AG09319 (cell line): ENCODE results near the gene TEKT5.
"Not testable (repeated sequence)": the region's sequence is repeated elsewhere in the genome, so short reads cannot be mapped to it uniquely, and the experiment has no call there.

ENCODE experiments used
- DNase-seq: peaks from one replicate; pipeline ENCODE4 v3.0.0-alpha.2; 2010; ENCODE audit warnings: low read depth; ENCODE audit errors: extremely low read depth
- TF ChIP-seq, protein P1 (sequence below): IDR thresholded peaks from 2 replicates; pipeline ENCODE4 v1.5.1; 2011; ENCODE audit warnings: low read depth, mild to moderate bottlenecking, inconsistent platforms, low read length, moderate library complexity

Gene TEKT5

DNA sequence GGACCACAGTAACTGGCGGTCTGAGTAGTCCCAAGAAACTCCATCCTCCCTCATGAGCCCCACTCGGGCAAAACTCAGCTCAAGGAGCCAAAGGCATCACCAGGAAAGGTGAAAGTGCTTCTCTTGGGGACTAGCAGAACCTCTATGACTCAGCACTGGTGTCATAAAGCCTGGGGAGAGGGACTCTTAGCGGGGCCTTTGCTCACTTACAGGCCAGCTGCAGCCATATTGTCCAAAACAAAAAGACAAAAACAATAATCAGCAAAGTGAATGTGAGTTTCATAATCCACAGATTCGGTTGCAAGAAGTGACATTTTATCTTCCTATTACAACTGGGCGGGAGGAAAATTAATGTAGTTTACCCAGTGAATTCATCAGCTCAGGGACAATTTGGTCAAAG lies at the start of gene TEKT5:
TSS of gene TEKT5 (minus strand) at position 101 of the 400 bp plus-strand sequence. CDS start at position 44, 57 bp downstream.
- no peak for DNase-seq
- TF ChIP-seq, protein P1, sequence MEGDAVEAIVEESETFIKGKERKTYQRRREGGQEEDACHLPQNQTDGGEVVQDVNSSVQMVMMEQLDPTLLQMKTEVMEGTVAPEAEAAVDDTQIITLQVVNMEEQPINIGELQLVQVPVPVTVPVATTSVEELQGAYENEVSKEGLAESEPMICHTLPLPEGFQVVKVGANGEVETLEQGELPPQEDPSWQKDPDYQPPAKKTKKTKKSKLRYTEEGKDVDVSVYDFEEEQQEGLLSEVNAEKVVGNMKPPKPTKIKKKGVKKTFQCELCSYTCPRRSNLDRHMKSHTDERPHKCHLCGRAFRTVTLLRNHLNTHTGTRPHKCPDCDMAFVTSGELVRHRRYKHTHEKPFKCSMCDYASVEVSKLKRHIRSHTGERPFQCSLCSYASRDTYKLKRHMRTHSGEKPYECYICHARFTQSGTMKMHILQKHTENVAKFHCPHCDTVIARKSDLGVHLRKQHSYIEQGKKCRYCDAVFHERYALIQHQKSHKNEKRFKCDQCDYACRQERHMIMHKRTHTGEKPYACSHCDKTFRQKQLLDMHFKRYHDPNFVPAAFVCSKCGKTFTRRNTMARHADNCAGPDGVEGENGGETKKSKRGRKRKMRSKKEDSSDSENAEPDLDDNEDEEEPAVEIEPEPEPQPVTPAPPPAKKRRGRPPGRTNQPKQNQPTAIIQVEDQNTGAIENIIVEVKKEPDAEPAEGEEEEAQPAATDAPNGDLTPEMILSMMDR, result no peak

DNA sequence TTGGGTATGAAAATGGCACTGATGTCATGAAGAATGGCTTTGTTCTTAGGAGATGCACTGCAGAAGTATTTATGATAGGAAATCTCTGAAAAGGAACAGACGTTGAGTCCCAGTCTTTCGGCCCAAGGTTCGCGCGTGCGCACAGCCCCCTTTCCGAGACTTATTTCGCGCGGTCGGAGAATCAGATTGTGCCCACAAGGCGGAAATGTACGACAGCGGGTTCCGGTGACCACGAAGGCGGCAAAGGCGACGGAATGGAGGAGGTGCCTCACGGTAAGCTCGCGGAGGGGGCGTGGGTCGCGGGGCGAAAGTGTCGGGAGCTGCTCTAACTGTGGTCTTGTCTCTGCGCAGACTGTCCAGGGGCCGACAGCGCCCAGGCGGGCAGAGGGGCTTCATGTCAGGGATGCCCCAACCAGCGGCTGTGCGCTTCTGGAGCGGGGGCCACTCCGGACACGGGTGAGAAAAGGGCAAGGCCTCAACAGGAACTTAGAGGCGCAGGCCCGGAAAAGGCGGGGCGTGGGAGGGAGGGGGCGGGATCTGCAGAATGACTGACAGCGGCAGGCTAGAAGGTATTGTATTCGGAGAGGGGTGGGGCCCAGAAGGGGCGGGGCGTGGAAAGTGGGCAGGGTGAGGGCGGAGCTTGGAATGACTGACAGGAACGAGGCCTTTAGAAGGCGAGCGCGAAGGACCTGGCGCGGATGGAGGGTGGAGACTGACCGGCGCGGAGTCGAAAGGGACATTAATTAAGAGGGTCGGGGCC lies 49.1 kb upstream of the TEKT5 start, which contains the start of gene NUBP1:
TSS of gene NUBP1 (plus strand) at position 233 of the 760 bp plus-strand sequence. CDS start at position 255, 22 bp downstream.
- TF ChIP-seq, protein P1, result no peak
- DNase-seq, result peak; percentile 97

DNA sequence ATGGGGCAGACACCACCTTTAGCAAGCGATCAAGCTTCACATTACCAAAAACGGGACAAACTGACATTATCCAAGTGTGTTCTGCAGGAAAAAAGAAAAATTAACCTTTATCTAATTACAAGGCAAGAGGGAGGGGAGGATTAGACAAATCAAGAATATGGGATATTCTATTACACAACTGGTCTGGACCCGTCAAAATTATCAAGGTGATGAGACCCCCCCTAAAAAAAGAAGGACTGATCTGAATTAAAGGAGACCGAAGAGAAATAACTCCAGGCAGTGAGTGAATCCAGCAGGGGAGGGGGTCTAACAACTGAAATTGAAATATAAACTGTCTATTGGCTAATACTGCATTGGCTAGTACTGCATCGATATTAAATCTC lies 48.5 kb upstream of the TEKT5 start:
- TF ChIP-seq, protein P1, result no peak
- DNase-seq, result no peak

DNA sequence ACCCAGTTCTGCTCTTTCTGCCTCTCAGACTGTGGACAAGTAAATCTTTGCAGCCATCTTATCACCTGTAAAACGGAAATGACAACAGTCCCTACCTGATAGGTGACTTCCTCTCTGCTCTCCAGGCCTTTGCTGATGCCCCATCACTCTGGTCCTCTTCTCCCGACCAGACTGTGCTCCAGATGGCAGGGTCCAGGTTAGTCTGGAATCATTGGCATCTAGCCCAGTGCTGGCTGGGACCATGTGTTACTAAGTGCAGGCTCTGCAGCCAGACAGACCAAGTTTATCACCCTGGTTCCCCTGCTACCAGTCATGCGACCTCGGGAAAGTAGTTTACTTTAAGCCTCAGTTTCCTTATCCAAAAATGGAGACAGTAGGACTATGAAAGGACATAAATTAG lies 47.1 kb upstream of the TEKT5 start:
- TF ChIP-seq, protein P1, result no peak
- DNase-seq, result no peak

DNA sequence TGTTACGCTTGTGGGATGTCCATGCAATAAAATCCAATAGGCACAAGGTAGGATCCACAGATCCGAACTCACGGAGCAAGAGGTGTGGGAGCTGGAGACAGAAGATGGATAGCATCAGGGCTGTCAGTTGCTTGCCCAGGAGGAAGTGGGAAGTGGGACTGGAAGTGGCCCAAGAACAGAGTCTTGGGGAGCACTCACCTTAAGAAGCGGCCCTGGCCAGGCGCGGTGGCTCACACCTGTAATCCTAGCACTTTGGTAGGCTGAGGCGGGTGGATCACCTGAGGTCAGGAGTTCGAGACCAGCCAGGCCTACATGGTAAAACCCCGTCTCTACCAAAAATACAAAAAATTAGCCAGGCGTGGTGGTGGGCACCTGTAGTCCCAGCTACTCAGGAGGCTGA lies 46.5 kb upstream of the TEKT5 start:
- not testable (repeated sequence) for DNase-seq

DNA sequence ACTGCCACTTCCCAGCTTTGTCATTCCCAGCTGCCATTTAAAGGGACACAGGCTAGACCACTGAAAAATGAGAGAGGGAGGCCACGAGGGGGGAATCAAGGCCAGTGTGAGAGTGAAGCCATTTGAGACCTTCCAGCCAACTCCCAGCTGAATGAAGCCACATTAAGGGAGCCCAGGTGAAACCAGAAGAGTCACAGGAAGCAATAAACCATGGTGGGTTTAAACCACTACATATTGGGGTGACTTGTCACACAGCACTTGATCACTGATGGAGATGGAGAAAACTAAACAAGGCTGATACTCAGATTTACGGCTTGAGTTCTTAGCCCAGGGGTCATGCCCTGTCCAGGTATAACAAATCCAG lies 46.1 kb upstream of the TEKT5 start:
- TF ChIP-seq, protein P1, result no peak

DNA sequence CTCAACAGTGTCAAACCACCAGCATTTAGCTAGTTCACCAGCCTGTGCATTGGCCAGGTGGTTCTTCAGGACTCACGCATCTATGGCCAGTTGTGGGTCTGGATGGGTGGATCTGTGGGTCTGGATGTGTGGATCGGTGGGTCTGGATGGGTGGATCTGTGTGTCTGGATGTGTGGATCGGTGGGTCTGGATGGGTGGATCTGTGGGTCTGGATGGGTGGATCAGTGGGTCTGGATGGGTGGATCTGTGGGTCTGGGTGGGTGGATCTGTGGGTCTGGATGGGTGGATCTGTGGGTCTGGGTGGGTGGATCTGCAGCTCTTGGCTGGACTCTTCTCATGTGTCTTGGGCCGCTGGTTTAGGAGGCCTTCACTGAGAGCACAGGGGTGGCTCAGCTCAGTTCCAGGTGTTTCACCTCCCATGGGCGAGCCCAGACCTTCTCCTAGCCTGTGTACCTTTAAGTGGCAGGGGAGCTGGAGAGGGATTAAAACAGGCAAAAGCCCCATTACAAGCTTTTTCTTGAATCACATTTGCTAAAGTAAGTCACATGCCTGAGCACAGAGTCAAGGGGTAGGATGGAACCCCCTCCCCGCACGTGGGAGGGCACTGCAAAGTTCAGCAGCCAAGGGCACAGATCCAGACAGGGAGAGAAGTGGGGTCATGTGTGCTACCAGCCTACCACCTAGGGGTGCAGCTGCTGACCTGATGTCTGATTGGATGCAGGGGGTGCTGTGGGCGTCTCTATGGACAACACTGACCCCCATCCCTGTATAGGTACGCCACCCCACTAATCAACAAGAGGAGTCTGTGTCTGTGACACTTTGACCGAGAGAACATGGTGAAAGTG lies 45.5 kb upstream of the TEKT5 start:
- TF ChIP-seq, protein P1, result no peak
- no peak for DNase-seq

More for the DNA sequence above, 46.1 kb upstream of the TEKT5 start:
- DNase-seq, result no peak
